GM19025 (cell line): ENCODE measurements around the gene SEPTIN14.
"Not testable (repeated sequence)": the region's sequence is repeated elsewhere in the genome, so short reads cannot be mapped to it uniquely, and the experiment has no call there.

Source experiments
- ATAC-seq: cut with Tn5 transposase; IDR thresholded peaks from one replicate; pipeline ENCODE4 v1.9.1; 2021; ENCODE audit warnings: mild to moderate bottlenecking, low read depth, moderate library complexity; ENCODE audit not compliant: unreplicated experiment

The SEPTIN14 gene

DNA sequence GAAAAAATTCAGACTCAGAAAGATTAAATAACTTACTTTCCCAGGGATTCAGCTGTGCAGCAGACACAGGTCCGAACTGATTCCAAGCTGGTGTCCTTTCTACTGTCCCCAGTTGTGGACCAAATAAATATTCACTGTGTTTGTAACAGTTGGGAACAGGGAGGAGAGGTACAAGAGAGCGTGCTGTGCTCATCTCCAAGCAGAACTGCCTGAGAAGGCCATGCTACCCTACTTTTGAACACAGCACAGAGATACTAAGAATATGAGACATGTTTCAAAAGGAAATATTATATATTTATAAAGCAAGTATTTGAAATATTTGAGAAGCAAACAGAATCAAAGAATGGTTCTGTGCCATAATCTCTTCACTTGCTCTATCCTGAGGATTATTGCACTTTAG is at the start of gene SEPTIN14:
TSS of gene SEPTIN14 (minus strand) at position 101 of the 400 bp plus-strand sequence. CDS start 756 bp downstream, outside the sequence.
- not testable (repeated sequence) for ATAC-seq

DNA sequence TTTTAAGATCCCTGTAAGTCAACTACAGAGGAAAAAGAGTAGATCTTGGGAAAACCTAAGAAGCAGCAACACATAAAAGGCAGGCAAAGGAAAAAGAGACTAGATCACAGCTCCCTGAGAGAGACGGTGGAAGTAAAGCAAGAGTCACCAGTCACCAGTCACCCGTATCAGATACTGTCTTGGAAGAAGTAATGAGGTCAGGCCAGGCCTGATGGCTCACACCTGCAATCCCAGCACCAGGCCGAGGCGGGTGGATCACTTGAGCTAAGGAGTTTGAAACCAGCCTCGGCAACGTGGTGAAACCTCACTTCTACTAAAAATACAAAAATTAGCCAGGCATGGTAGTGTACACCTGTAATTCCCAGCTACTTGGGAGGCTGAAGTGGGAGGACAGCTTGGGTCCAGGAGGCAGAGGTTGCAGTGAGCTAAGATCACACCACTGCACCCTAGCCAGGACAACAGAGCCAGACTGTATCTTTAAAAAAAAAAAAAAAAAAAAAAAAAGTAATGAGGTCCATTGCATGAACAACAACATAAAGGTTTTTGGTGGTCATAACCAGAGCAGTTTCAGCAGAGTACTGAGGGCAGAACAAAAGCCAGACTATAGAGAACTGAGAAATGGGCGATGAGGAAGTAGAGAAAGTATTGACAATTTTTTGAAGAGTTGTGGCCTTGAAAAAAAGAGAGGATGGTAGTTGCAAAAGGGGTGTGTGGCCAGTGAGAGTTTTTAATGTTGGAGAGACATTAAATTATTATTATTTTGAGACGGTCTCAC is 41.6 kb upstream of the SEPTIN14 start:
- ATAC-seq = peak; percentile 57

DNA sequence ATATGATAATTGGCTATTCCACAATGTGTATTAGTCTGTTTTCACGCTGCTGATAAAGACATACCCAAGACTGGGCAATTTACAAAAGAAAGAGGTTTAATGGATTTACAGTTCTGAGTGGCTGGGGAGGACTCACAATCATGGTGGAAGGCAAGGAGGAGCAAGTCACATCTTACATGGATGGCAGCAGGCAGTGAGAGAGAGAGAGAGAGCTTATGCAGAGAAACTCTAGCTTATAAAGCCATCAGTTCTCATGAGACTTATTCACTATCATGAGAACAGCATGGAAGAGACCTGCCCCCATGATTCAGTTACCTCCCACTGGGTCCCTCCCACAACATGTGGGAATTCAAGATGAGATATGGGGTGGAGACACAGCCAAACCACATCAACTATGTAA is 38.5 kb upstream of the SEPTIN14 start:
- not testable (repeated sequence) for ATAC-seq

DNA sequence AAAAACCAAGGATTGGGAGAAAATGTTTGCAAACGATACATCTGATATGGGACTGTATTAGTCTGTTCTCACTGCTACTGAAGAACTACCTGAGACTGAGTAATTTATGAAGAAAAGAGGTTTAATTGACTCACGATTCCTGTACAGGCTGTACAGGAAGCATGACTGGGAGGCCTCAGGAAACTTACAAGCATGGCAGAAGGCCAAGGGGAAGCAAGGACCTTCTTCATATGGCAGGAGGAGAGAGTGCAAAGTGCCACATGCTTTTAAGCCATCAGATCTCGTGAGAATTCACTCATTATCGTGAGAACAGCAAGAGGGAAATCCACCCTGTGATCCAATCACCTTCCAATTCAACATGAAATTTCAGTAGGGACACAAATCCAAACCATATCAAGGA is 35.7 kb upstream of the SEPTIN14 start:
- no peak for ATAC-seq

DNA sequence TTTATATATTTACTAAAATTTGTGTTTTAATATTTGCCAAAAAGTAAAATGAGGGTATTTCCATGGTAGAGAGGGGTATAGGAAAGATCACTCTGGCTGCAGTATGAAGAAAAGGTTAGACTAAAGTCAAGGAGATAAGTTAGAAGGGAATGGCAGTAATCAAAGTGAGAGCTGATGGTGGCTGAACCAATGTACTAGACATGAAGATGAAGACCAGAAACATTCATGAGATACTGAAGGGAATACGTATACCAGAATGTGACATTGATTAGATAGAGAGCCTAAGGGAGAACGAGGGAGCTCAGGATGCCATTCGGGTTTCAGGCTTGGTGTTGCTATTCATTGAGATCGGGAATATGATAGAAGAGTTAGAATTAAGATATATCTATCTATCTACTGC is 32.5 kb upstream of the SEPTIN14 start:
- ATAC-seq = no peak

DNA sequence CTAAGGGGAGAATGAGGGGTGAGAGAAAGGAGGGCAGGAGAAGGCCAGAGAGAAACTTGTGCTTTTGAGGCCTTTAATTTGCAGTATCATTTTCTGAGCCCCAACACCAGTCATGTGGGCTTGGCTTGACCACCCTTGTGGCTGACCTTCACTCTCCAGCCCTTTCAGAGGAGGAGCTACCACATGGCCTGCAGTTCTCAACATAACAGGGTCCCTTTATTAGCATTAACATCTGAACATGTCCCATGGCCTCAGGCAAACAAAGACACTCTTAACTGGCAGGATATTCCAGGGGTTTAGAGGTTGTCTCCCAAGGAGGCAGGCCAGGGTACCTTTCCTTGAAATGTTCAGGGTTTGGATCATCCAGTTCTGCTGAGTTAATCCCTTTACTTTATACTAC is 31.4 kb upstream of the SEPTIN14 start:
- no peak for ATAC-seq

DNA sequence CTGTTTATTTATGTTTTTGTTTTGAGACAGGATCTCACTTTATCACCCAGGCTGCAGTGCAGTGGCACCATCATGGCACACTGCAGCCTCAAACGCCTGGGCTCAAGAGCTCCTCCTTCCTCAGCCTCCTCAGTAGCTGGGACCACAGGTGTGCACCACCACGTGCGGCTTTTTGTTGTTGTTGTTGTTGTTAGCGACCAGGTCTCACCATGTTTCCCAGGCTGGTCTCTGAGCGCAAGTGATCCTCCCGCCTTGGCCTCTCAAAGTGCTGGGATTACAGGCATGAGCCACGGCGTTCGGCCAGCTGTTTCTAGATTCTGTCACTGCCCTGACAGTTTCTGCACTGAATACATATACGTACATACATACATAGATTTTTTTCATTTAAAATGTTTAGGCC is 25.8 kb upstream of the SEPTIN14 start:
- not testable (repeated sequence) for ATAC-seq

DNA sequence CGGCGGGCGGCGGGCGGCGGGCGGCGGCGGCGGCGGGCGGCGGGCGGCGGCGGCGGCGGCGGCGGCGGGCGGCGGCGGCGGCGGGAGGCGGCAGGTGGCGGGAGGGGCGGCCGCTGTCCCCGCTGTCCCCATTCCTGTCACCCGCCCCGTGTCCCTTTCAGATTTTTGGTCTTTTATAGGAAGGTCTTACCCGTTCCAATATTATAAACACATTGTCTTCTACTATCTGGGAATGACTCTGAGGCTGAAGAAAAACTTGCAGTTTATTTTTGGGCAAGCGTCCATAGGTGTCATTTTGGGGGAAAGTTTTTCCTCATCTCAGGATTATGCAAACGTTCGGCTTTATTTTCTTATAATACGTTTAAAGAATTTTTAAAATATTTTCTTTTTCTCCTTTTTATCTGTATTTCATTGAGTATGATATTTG is 25.3 kb upstream of the SEPTIN14 start:
- ATAC-seq = no peak

DNA sequence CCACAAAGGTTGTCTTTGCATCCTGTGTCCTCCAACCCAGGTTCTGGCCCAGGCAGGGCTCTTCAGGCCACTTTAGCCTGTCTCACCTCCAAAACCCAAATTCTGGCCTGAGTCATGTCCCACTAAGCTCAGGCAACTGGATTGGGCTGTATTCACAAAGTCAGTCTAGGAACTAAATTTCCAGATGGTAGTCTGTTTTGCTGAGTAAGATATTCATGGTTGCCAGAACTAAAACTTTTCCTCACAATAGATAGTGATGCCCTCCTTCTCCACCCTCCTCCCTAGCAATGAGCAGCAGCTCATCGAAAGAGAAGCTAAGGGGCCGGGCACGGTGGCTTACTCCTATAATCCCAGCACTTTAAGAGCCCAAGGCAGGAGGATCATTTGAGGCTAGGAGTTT is 21.8 kb upstream of the SEPTIN14 start:
- ATAC-seq = no peak

DNA sequence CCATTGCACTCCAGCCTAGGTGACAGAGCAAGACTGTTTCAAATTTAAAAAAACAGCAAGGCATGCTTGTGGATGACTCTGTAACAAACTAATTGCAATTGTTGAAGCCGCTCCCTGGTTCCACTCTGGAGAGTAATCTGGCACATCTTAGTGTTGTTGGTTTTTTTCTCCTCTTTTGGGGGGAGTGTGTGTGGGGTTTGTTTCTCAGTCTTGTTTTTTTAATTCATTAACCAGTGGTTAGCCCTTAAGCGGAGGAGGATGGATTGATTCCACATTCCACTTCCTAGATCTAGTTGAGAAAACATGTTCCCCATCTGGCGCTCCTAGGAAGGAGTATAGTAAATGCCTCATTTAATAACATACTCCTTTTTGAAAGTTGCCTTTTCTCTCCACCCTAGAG is 16.1 kb upstream of the SEPTIN14 start:
- ATAC-seq = no peak

DNA sequence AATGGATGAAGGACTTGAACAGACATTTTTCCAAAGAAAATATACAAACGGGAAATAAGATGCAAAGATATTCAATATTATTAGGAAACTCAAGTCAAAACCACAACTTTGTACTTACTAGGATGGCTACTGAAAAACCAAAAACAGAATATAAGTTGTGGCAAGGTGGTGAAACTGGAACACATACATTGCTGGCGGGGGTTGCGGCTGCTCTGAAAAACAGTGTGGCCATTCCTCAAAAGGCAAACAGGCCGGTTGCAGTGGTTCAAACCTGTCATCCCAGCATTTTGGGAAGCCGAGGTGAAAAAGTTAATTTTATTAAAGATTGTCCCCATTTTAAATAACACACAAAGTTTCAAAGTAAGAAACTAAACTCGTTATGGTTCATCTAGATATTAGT is 14.8 kb upstream of the SEPTIN14 start:
- no peak for ATAC-seq

DNA sequence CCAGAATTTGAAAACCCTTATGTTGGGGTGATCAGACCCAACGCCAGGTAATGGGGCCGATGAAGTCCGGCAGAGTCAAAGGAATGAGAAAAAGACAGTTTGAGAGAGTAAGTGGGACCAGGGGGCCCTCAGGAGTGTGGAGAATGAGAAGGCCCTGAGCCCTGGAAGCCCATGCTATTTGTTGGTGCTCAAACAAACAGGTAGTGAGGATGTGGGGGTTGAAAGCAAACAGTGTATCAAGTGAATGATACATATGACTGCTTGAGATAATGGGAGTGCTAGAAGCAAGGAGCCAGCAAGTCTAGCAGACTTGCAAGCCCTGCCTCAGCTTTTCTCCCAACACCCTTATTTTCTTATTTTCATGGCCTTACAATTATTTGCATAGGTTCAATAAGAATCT is 11.2 kb upstream of the SEPTIN14 start:
- no peak for ATAC-seq

DNA sequence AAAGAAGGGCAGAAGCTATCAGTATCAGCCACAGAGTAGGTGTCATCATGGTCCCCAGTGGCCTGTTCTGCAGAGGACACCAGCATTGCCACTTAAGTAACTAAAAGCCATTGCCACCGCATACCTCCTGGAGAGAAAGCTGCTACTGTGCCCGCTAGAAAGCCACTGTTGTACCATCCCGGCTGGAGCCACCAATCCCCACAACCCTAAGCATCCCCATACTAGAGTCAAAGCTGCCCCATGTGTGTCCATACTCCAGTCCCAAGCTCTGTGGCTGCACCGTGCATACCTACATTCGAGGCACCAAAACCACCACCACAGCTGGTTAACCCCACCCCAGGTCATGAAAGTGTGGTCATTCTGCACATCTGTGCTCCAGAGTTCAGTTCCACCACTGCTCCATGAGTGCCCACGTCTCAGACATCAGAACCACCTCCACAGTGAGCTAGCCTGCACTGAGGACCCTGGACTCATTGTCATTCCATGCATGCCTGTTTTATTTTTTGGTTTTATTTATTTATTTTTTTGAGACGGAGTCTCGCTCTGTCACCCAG is 9.5 kb upstream of the SEPTIN14 start:
- ATAC-seq = no peak

DNA sequence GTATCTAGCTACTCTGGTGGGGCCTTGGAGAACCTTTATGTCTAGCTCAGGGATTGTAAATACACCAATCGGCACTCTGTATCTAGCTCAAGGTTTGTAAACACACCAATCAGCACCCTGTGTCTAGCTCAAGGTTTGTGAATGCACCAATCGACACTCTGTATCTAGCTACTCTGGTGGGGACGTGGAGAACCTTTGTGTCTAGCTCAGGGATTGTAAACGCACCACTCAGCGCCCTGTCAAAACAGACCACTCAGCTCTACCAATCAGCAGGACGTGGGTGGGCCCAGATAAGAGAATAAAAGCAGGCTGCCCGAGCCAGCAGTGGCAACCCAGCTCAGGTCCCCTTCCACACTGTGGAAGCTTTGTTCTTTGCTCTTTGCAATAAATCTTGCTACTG is 6.4 kb upstream of the SEPTIN14 start:
- not testable (repeated sequence) for ATAC-seq

DNA sequence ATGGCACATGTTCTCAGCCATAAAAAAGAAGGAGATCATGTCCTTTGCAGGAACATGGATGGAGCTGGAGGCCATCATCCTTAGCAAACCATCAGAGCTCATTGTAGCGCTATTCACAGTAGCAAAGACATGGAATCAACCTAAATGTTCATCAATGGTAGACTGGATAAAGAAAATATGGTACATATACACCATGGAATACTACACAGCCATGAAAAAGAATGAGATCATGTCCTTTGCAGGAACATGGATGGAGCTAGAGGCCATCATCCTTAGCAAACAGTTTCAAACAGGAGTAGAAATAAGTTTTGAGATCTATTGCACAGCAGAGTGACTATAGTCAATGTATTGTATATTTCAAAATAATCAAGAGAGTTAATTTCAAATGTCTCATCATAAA is 17.4 kb downstream of the SEPTIN14 start:
- not testable (repeated sequence) for ATAC-seq

DNA sequence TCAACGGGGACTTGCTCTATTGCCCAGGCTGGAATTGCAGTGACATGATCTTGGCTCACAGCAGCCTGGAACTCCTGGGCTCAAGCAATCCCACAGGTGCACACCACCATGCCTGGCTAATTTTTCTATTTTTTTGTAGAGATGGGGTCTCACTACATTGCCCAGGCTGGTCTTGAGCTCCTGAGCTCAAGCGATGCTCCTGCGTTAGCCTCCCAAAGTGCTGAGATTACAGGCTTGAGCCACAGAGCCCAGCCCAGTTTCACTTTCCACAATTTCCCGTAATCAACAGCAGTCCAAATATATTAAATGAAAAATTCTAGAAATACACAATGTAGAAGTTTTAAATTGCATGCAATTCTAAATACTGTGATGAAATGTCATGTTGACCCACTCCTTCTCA is 24.0 kb downstream of the SEPTIN14 start:
- ATAC-seq = no peak

DNA sequence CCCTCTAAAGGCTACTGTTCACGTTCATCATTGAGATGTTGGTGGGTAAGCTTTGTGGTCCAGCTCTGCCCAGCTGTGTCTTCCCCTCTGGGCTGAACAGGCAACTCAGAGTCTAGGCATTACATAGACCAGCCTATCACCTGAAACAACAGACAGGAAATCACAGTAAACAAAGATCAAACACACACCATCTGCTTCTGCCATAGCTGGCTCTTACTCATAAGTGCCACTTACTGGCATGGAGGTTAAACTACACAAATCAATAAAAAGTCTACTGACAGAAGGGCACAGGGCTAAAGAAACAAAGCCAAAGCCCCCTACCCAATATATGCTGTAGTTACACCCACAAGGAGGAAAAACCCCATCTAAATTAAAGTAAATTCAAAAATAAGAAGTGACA is 35.0 kb downstream of the SEPTIN14 start:
- ATAC-seq = no peak

DNA sequence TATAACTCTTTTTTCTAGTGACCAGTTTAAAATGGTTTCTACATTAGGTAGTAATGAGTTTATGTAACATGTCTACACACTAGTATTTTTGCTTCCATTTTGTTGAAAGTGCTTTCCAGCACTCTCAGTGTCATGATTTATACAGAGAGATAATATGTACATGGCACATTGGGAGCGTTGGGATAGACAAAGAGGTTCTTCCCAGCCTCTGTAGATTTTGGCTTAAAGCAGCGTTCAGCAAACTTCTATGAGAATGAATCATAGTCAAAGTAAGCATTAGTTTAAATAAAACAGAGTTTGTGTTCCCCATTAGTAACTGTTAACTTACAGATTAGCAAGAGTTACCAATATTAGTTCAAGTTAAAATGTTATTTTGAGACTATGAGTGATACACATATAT is 43.9 kb downstream of the SEPTIN14 start:
- ATAC-seq = no peak

DNA sequence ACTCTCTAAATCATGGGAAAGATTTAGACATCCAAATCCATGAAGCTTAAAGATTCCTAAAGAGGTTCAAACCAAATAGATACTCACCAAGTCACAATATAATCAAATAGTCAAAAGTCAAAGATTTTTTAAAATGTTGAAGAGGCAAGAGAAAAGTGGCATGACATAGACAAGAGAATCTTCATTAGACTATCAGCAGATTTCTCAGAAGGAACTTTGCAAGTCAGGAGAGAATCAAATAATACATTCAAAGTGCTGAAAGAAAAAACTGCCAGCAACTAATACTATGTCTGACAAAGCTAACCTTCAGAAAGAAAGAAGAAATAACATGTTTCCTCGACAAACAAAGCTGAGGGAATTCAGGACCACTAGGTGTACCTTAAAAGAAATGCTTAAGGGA is 65.3 kb downstream of the SEPTIN14 start:
- not testable (repeated sequence) for ATAC-seq

DNA sequence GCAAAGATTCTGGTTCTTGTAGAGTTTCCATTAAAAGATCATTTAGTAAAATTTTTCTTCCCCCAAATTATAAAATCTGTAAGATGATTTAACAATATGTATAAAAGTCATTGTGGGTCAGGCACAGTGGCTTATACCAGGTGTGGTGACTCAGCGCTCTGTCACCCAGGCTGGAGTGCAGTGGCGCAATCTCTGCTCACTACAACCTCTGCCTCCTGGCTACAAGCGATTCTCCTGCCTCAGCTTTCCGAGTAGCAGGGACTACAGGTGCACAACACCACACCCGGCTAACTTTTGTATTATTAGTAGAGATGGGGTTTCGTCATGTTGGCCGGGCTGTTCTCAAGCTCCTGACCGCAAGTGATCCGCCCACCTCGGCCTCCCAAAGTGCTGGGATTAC is 68.0 kb downstream of the SEPTIN14 start:
- ATAC-seq = no peak

DNA sequence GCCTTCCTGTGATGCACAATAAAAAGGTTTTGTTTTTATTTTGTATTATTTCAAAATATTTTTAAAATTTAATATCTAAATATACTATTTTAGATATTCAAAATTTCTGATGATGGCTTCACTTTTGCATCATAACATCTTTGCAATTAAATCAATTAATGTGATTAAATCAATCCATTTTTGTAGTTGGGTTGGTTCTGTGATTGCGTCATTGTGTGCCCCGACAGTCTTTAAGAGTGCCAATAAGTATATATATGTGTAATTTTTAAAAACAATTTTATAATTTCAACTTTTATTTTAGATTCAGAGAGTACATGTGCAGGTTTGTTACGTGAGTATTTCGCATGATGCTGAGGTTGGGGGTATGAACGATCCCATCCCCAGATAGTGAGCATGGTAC is 70.5 kb downstream of the SEPTIN14 start:
- no peak for ATAC-seq

DNA sequence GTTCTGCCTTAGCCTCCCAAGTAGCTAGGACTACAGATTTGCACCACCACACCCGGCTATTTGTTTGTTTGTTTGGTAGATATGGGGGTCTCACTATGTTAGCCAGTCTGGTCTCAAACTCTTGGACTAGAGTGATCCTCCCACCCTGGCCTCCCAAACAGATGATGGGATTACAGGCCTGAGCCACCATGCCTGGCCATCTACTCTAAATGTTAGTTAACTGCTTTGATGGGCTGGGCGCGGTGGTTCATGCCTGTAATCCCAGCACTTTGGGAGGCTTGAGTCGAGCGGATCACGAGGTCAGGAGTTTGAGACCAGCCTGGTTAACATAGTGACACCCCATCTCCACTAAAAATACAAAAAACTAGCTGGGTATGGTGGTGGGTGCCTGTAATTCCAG is 74.8 kb downstream of the SEPTIN14 start:
- ATAC-seq = no peak
